ENCODE measurements around the gene OR11G2. TPM values are rescaled to one million over a fixed set of nuclear protein-coding genes. Genes with fewer than 3 reads are reported as not detected.
"Not testable (repeated sequence)": the region's sequence is repeated elsewhere in the genome, so short reads cannot be mapped to it uniquely, and the experiment has no call there.

The OR11G2 gene
- total RNA-seq, 2 experiments from 2014 or later = not detected

- Histone ChIP-seq H4K20me1 (ENCODE audit: insufficient read depth, low read length) (no peaks in the 10 kb centered on the region), H3K4me3 (ENCODE audit: low read depth, low read length, poor library complexity, severe bottlenecking) (no peak within 1 kb of the TSS), H2AFZ (ENCODE audit: low read length) (no peak within 1 kb of the TSS), H3K27ac (ENCODE audit: low read depth, low read length, poor library complexity, severe bottlenecking) (no peak within 1 kb of the TSS), H3K4me2 (ENCODE audit: low read length) (no peak within 1 kb of the TSS), H3K36me3 (ENCODE audit: insufficient read depth, low read length) (no peaks in the 10 kb centered on the region), H3K4me1 (ENCODE audit: insufficient read depth, low read length, poor library complexity, severe bottlenecking) (no peaks in the 10 kb centered on the region), H3K79me2 (ENCODE audit: insufficient read depth, low read depth, low read length) (no peaks in the 10 kb centered on the region), H3K9me2 (ENCODE audit: insufficient read depth, low read length) (no peaks in the 10 kb centered on the region), H3K9me3 (ENCODE audit: low read length) (no peaks in the 10 kb centered on the region)
- ChIA-PET POLR2A (no interaction called here), CTCF (ENCODE audit: unreplicated experiment) (no interaction called here)
- intact Hi-C loops (cut with micrococcal nuclease; ENCODE audit: unreplicated experiment) = no loop called here
- DNase-seq (ENCODE audit: low spot score) = no peak
- no peak for TF ChIP-seq EZH2phosphoT487 (IDR thresholded peaks at IDR 0.05; ENCODE audit: borderline replicate concordance, low read depth, low read length)
- no peak for TF ChIP-seq CTCF (conservative IDR thresholded peaks at IDR 0.05; ENCODE audit: low read length)
- no TSS peak for BruUV-seq (replicated peaks)
Measured at GRCh38 chr14:20228681-20229080, 38.0 kb downstream of the OR11G2 start, which contains the start of gene OR11H7. TSS of gene OR11H7 (plus strand) at chr14:20228981.

DNA sequence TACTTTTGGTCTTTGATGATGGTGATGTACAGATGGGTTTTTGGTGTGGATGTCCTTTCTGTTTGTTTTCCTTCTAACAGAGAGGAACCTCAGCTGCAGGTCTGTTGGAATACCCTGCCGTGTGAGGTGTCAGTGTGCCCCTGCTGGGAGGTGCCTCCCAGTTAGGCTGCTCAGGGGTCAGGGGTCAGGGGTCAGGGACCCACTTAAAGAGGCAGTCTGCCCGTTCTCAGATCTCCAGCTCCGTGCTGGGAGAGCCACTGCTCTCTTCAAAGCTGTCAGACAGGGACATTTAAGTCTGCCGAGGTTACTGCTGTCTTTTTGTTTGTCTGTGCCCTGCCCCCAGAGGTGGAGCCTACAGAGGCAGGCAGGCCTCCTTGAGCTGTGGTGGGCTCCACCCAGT is 44.7 kb downstream of the OR11G2 start:
- CTCF ChIA-PET (ENCODE audit: unreplicated experiment); H3K4me3 ChIP-seq (ENCODE audit: low read depth, low read length, poor library complexity, severe bottlenecking); H3K27ac ChIP-seq (ENCODE audit: low read depth, low read length, poor library complexity, severe bottlenecking): not testable (repeated sequence)

DNA sequence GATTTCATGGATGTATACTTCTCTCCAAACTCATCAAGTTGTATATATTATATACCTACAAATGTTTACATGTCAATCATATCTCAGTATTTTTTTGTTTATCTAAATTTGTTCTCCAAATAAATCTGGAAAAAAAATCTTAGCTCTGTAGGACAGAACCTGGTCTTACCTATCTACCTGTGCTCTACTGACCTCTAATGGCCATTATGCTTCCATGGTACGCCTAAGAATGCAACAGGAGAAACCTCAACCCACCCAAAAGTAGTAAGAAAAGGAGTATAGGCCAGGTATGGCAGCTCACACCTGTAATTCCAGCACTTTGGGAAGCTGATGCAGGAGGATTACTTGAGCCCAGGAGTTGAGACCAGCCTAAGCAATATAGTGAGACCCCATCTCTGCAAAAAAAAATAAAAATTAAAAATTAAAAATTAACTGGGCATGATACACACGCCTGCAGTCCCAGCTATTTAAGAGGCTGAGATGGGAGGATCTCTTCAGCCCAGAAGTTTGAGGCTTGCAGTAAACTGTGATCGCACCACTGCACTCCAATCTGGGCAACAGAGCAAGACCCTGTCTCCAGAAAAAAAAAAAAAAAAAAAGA is 57.0 kb downstream of the OR11G2 start:
- no peaks in the 10 kb centered on the region for H3K79me2 ChIP-seq (ENCODE audit: insufficient read depth, low read depth, low read length)
- peak; percentile 31 for DNase-seq (ENCODE audit: low spot score)
- no peaks in the 10 kb centered on the region for H4K20me1 ChIP-seq (ENCODE audit: insufficient read depth, low read length)
- H3K4me1 ChIP-seq (ENCODE audit: insufficient read depth, low read length, poor library complexity, severe bottlenecking) = no peaks in the 10 kb centered on the region
- CTCF ChIA-PET (ENCODE audit: unreplicated experiment) = no interaction called here
- BruUV-seq (replicated peaks) = no TSS peak
- no peak overlapping the region for H3K4me3 ChIP-seq (ENCODE audit: low read depth, low read length, poor library complexity, severe bottlenecking)
- intact Hi-C loops (cut with micrococcal nuclease; ENCODE audit: unreplicated experiment) = no loop called here
- no peaks in the 10 kb centered on the region for H3K9me3 ChIP-seq (ENCODE audit: low read length)
- no peak overlapping the region for H3K4me2 ChIP-seq (ENCODE audit: low read length)
- POLR2A ChIA-PET = interaction anchor here (0.6 kb wide), 1 partner anchor 511 kb away, joined by 3 read pairs; no protein-coding TSS in a partner anchor
- no peaks in the 10 kb centered on the region for H3K36me3 ChIP-seq (ENCODE audit: insufficient read depth, low read length)
- no peak overlapping the region for H2AFZ ChIP-seq (ENCODE audit: low read length)
- TF ChIP-seq CTCF (conservative IDR thresholded peaks at IDR 0.05; ENCODE audit: low read length) (peak; percentile 76), EZH2phosphoT487 (IDR thresholded peaks at IDR 0.05; ENCODE audit: borderline replicate concordance, low read depth, low read length) (no peak)
- no peak overlapping the region for H3K27ac ChIP-seq (ENCODE audit: low read depth, low read length, poor library complexity, severe bottlenecking)
- no peaks in the 10 kb centered on the region for H3K9me2 ChIP-seq (ENCODE audit: insufficient read depth, low read length)

More for the DNA sequence above, 44.7 kb downstream of the OR11G2 start:
- H3K4me2 ChIP-seq (ENCODE audit: low read length); intact Hi-C loops (cut with micrococcal nuclease; ENCODE audit: unreplicated experiment); H4K20me1 ChIP-seq (ENCODE audit: insufficient read depth, low read length); H2AFZ ChIP-seq (ENCODE audit: low read length); H3K36me3 ChIP-seq (ENCODE audit: insufficient read depth, low read length); POLR2A ChIA-PET; H3K79me2 ChIP-seq (ENCODE audit: insufficient read depth, low read depth, low read length); BruUV-seq (replicated peaks); H3K9me3 ChIP-seq (ENCODE audit: low read length); H3K4me1 ChIP-seq (ENCODE audit: insufficient read depth, low read length, poor library complexity, severe bottlenecking); H3K9me2 ChIP-seq (ENCODE audit: insufficient read depth, low read length); DNase-seq (ENCODE audit: low spot score): not testable (repeated sequence)

Small RNA genes within 50 kb of the gene (small RNA-seq; reads per million reads assigned to genes)
- gene GTF2IP22 = not detected

Other genes with a start within 250 kb of the OR11G2 start
- gene OR4K15, start 215.3 kb upstream of the OR11G2 start, total RNA-seq (2014; rRNA removed; shearing (Covaris generic)) = not detected in 2 replicates
- gene OR4K15, start 215.3 kb upstream of the OR11G2 start, total RNA-seq (2022) = not detected in 2 replicates
- not detected in 2 replicates for gene OR4Q2, start 188.7 kb upstream of the OR11G2 start, total RNA-seq (2014; rRNA removed; shearing (Covaris generic))
- not detected in 2 replicates for gene OR4Q2, start 188.7 kb upstream of the OR11G2 start, total RNA-seq (2022)
- gene OR4K14, start 171.6 kb upstream of the OR11G2 start, total RNA-seq (2014; rRNA removed; shearing (Covaris generic)) = not detected in 2 replicates
- not detected in 2 replicates for gene OR4K14, start 171.6 kb upstream of the OR11G2 start, total RNA-seq (2022)
- gene OR4K13, start 154.9 kb upstream of the OR11G2 start, total RNA-seq (2014; rRNA removed; shearing (Covaris generic)) = not detected in 2 replicates
- not detected in 2 replicates for gene OR4K13, start 154.9 kb upstream of the OR11G2 start, total RNA-seq (2022)
- gene OR4L1, start 130.9 kb upstream of the OR11G2 start, total RNA-seq (2014; rRNA removed; shearing (Covaris generic)) = not detected in 2 replicates
- gene OR4L1, start 130.9 kb upstream of the OR11G2 start, total RNA-seq (2022) = not detected in 2 replicates
- gene OR4K17, start 80.2 kb upstream of the OR11G2 start, total RNA-seq (2014; rRNA removed; shearing (Covaris generic)) = not detected in 2 replicates
- not detected in 2 replicates for gene OR4K17, start 80.2 kb upstream of the OR11G2 start, total RNA-seq (2022)
- gene OR4N5, start 52.1 kb upstream of the OR11G2 start, total RNA-seq (2014; rRNA removed; shearing (Covaris generic)) = not detected in 2 replicates
- gene OR4N5, start 52.1 kb upstream of the OR11G2 start, total RNA-seq (2022) = not detected in 2 replicates
- not detected in 2 replicates for gene OR11H6, start 32.8 kb downstream of the OR11G2 start, total RNA-seq (2014; rRNA removed; shearing (Covaris generic))
- not detected in 2 replicates for gene OR11H6, start 32.8 kb downstream of the OR11G2 start, total RNA-seq (2022)
- gene OR11H7, start 38.1 kb downstream of the OR11G2 start, total RNA-seq (2014; rRNA removed; shearing (Covaris generic)) = not detected in 2 replicates
- gene OR11H7, start 38.1 kb downstream of the OR11G2 start, total RNA-seq (2022) = not detected in 2 replicates
- not detected in 2 replicates for gene OR11H4, start 48.4 kb downstream of the OR11G2 start, total RNA-seq (2014; rRNA removed; shearing (Covaris generic))
- gene OR11H4, start 48.4 kb downstream of the OR11G2 start, total RNA-seq (2022) = not detected in 2 replicates
- gene TTC5, start 115.1 kb downstream of the OR11G2 start, total RNA-seq (2014; rRNA removed; shearing (Covaris generic)) = 14.9 and 17.9 TPM in 2 replicates
- gene TTC5, start 115.1 kb downstream of the OR11G2 start, total RNA-seq (2022) = 20.3 and 21.0 TPM in 2 replicates
- gene CCNB1IP1, start 142.4 kb downstream of the OR11G2 start, total RNA-seq (2014; rRNA removed; shearing (Covaris generic)) = 56.6 and 58.5 TPM in 2 replicates
- gene CCNB1IP1, start 142.4 kb downstream of the OR11G2 start, total RNA-seq (2022) = 46.5 and 51.3 TPM in 2 replicates
- gene PARP2, start 152.7 kb downstream of the OR11G2 start, total RNA-seq (2014; rRNA removed; shearing (Covaris generic)) = 44.4 and 45.3 TPM in 2 replicates
- 55.4 and 59.1 TPM in 2 replicates for gene PARP2, start 152.7 kb downstream of the OR11G2 start, total RNA-seq (2022)
- gene TEP1, start 222.6 kb downstream of the OR11G2 start, total RNA-seq (2014; rRNA removed; shearing (Covaris generic)) = 12.9 and 13.4 TPM in 2 replicates
- 26.8 and 31.1 TPM in 2 replicates for gene TEP1, start 222.6 kb downstream of the OR11G2 start, total RNA-seq (2022)
- gene KLHL33, start 245.3 kb downstream of the OR11G2 start, total RNA-seq (2014; rRNA removed; shearing (Covaris generic)) = 0.08 TPM in 1 of 2 replicates, not detected in the other
- gene KLHL33, start 245.3 kb downstream of the OR11G2 start, total RNA-seq (2022) = 0.09 and 0.11 TPM in 2 replicates